Endodermal cell (in vitro differentiated cells): ENCODE results near the gene CNIH1. TPM values are rescaled to one million over a fixed set of nuclear protein-coding genes. Genes with fewer than 3 reads are reported as not detected.
A peak's percentile ranks its signal among the peaks of the same experiment; 100 is the strongest.

Experiments
- DNase-seq: peaks from one replicate; pipeline ENCODE4 v3.0.0-alpha.2; 2017
- H3K27ac ChIP-seq: 2 replicates; pipeline ENCODE4 v1.5.1; 2013; ENCODE audit warnings: mild to moderate bottlenecking, low read depth, low read length, moderate library complexity
- H3K27me3 ChIP-seq: 2 replicates; pipeline ENCODE4 v1.6.1; 2013; ENCODE audit warnings: mild to moderate bottlenecking, low read length, moderate library complexity; ENCODE audit not compliant: insufficient read depth, control insufficient read depth, poor library complexity, severe bottlenecking
- H3K36me3 ChIP-seq: 2 replicates; pipeline ENCODE4 v1.7.0; 2013; ENCODE audit warnings: mild to moderate bottlenecking, low read length, moderate library complexity; ENCODE audit not compliant: control insufficient read depth, insufficient read depth
- H3K4me1 ChIP-seq: one replicate; pipeline ENCODE4 v1.7.0; 2013; ENCODE audit warnings: low read length; ENCODE audit not compliant: control insufficient read depth, insufficient read depth
- H3K4me3 ChIP-seq: 2 replicates; pipeline ENCODE4 v1.5.1; 2013; ENCODE audit warnings: mild to moderate bottlenecking, low read length, moderate library complexity
- H3K9ac ChIP-seq: 2 replicates; pipeline ENCODE4 v1.6.1; 2013; ENCODE audit warnings: mild to moderate bottlenecking, low read length, moderate library complexity; ENCODE audit not compliant: poor library complexity, severe bottlenecking; ENCODE audit errors: extremely low read depth
- H3K9me3 ChIP-seq: 2 replicates; pipeline ENCODE4 v1.6.1; 2013; ENCODE audit warnings: mild to moderate bottlenecking, low read length, moderate library complexity; ENCODE audit not compliant: control insufficient read depth
- H3K27ac Mint-ChIP-seq: 2 replicates; pipeline ENCODE4 v1.8.0; 2020; ENCODE audit warnings: mixed read lengths
- H3K27me3 Mint-ChIP-seq: 2 replicates; pipeline ENCODE4 v1.8.0; 2021; ENCODE audit warnings: mild to moderate bottlenecking, mixed read lengths; ENCODE audit not compliant: insufficient read depth
- H3K36me3 Mint-ChIP-seq: 2 replicates; pipeline ENCODE4 v1.8.0; 2020; ENCODE audit warnings: low read depth, mixed read lengths
- H3K4me1 Mint-ChIP-seq: 2 replicates; pipeline ENCODE4 v1.8.0; 2020; ENCODE audit warnings: mixed read lengths
- H3K4me3 Mint-ChIP-seq: 2 replicates; pipeline ENCODE4 v1.8.0; 2020; ENCODE audit warnings: mild to moderate bottlenecking, moderate library complexity, mixed read lengths
- H3K9me3 Mint-ChIP-seq: 2 replicates; pipeline ENCODE4 v1.8.0; 2020; ENCODE audit warnings: mild to moderate bottlenecking, mixed read lengths
- CTCF ChIP-seq: fragments of 200-600 bp; sonication (generic); conservative IDR thresholded peaks from 2 replicates; pipeline ENCODE4 v1.5.0; 2021; ENCODE audit warnings: antibody characterized with exemption, mild to moderate bottlenecking
- WGBS, 2 experiments: methylation state at CpG; one replicate each; pipeline versions ENCODE4 v1.1.5 to v1.1.7; 2013; ENCODE audit warnings: missing lambda C conversion rate in 2 of 2, mixed read lengths in 1 of 2; ENCODE audit not compliant: insufficient coverage in 1 of 2, insufficient read length in 1 of 2; 5-methylcytosine and 5-hydroxymethylcytosine counted together
- total RNA-seq, 2 donors: library from RNA; stranded (reverse); fragmentation: NEBNext Ultra II Directional in 1 of 2; extraction: Animal tissue kit (Norgen Biotek cat#: 25700) in 1 of 2; gene quantifications; 2 replicates in 1 of 2; 3 replicates in 1 of 2; pipeline ENCODE4 v1.2.1, GENCODE V29; 2021

The CNIH1 gene
- total RNA-seq, 2 donors from 2014 or later, result 77.9 to 82.7 TPM

DNA sequence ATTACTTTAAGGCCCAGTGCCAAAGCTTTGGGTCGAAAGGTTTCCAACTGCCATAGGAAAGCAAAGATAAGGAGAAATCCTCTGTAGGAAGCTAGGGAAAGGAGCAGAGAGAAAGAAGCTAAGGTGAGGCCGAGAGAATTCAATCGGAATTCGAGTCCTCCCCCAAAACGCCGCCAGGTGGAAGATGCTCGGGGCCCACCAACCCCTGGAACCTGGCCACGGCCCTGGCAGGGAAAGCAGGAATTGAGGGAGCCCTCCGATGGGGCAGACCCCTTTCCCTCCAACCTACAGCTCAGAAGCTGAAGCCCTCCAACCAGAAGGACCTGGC, 47.1 kb upstream of the CNIH1 start:
- Histone ChIP-seq H3K36me3 (peaks cover 10% of the 10 kb centered on the region), H3K27me3 (no peaks in the 10 kb centered on the region), H3K9ac (peak overlapping the region; percentile 84), H3K4me1 (peaks cover 15% of the 10 kb centered on the region), H3K9me3 (no peaks in the 10 kb centered on the region), H3K27ac (peak overlapping the region; percentile 86), H3K4me3 (peak overlapping the region; percentile 89)
- Mint-ChIP-seq H3K9me3 (no peaks in the 10 kb centered on the region), H3K27me3 (no peaks in the 10 kb centered on the region), H3K4me1 (peaks cover 49% of the 10 kb centered on the region), H3K27ac (peak overlapping the region; percentile 53), H3K4me3 (peak overlapping the region; percentile 81), H3K36me3 (peaks cover 12% of the 10 kb centered on the region)
- 1 to 3% methylated on average over 7 to 9 of the region's 9 CpGs for WGBS, 2 experiments
- no peak for DNase-seq
- TF ChIP-seq CTCF, result peak; percentile 66

- H3K4me1 Mint-ChIP-seq, result peaks cover 49% of the 10 kb centered on the region
- peaks cover 15% of the 10 kb centered on the region for H3K4me1 ChIP-seq
- H3K27ac ChIP-seq, result peak overlapping the region; percentile 86
Measured at GRCh38 chr14:54487771-54488170, 46.6 kb upstream of the CNIH1 start.

GRCh38 chr14:54486685-54487084, 45.5 kb upstream of the CNIH1 start:
- Mint-ChIP-seq H3K36me3 (peaks cover 22% of the 10 kb centered on the region), H3K9me3 (no peaks in the 10 kb centered on the region), H3K27me3 (no peaks in the 10 kb centered on the region), H3K4me3 (peak overlapping the region; percentile 81), H3K27ac (no peak overlapping the region), H3K4me1 (peaks cover 47% of the 10 kb centered on the region)
- H3K4me1 ChIP-seq, result peaks cover 15% of the 10 kb centered on the region
- DNase-seq, result no peak
- H3K9me3 ChIP-seq, result no peaks in the 10 kb centered on the region
- peak overlapping the region; percentile 11 for H3K9ac ChIP-seq
- H3K4me3 ChIP-seq, result peak overlapping the region; percentile 74
- H3K36me3 ChIP-seq, result peaks cover 26% of the 10 kb centered on the region
- WGBS, 2 experiments, result 94% methylated on average over 1 of the region's 1 CpG; no CpG with 5 or more reads in 1 of the 2 experiments
- no peak for TF ChIP-seq CTCF
- H3K27me3 ChIP-seq, result no peaks in the 10 kb centered on the region
- H3K27ac ChIP-seq, result no peak overlapping the region

More at GRCh38 chr14:54487771-54488170, 46.6 kb upstream of the CNIH1 start:
- no peak for TF ChIP-seq CTCF
- no peaks in the 10 kb centered on the region for H3K9me3 Mint-ChIP-seq
- H3K4me3 ChIP-seq, result peak overlapping the region; percentile 89
- no peaks in the 10 kb centered on the region for H3K9me3 ChIP-seq
- no peaks in the 10 kb centered on the region for H3K27me3 ChIP-seq
- peaks cover 17% of the 10 kb centered on the region for H3K36me3 Mint-ChIP-seq
- peak overlapping the region; percentile 53 for H3K27ac Mint-ChIP-seq
- 49 to 52% methylated on average over 4 of the region's 4 CpGs for WGBS, 2 experiments
- H3K9ac ChIP-seq, result peak overlapping the region; percentile 84
- peaks cover 15% of the 10 kb centered on the region for H3K36me3 ChIP-seq
- H3K4me3 Mint-ChIP-seq, result peak overlapping the region; percentile 81
- H3K27me3 Mint-ChIP-seq, result no peaks in the 10 kb centered on the region
- peak; percentile 22 for DNase-seq
